Colonic mucosa (tissue), 4 donors: ENCODE measurements around the gene ERBB4. TPM values are rescaled to one million over a fixed set of nuclear protein-coding genes. Genes with fewer than 3 reads are reported as not detected.

ENCODE experiments used
- DNase-seq: peaks from one replicate; pipeline ENCODE4 v3.0.0-alpha.2; 2020
- H3K27ac ChIP-seq: fragments of 200-600 bp; one replicate; pipeline ENCODE4 v1.8.0; 2021
- H3K27me3 ChIP-seq: fragments of 200-600 bp; one replicate; pipeline ENCODE4 v1.8.0; 2021
- H3K36me3 ChIP-seq: fragments of 200-600 bp; one replicate; pipeline ENCODE4 v1.8.0; 2021
- H3K4me1 ChIP-seq: fragments of 200-600 bp; one replicate; pipeline ENCODE4 v1.8.0; 2021; ENCODE audit warnings: mild to moderate bottlenecking
- H3K4me3 ChIP-seq: fragments of 200-600 bp; one replicate; pipeline ENCODE4 v1.8.0; 2021
- H3K9ac ChIP-seq, 2 donors: one replicate each; pipeline ENCODE4 v1.7.0; 2013; ENCODE audit warnings: control low read depth in 2 of 2, low read depth in 2 of 2, low read length in 2 of 2
- H3K9me3 ChIP-seq: fragments of 200-600 bp; one replicate; pipeline ENCODE4 v1.8.0; 2021
- intact Hi-C: fragments of 100-400 bp; cut with DNase I; formaldehyde crosslinking; loops from one replicate; pipeline ENCODE4 v1.14.1; 2022
- total RNA-seq, 2 donors: library from RNA; stranded (reverse); fragmentation: NEBNext Ultra II Directional in 1 of 2; extraction: Animal tissue kit (Norgen Biotek cat#: 25700) in 1 of 2; gene quantifications; one replicate each; pipeline ENCODE4 v1.2.1, GENCODE V29; 2021
- TF ChIP-seq, protein P1 (sequence below): fragments of 200-600 bp; IDR thresholded peaks from one replicate; pipeline ENCODE4 v1.8.0; 2022; ENCODE audit warnings: antibody characterized with exemption, mild to moderate bottlenecking
- donor health status: healthy.
- donor health status: DM: no; HTN: no; CAD: no.
- donor health status: DM: no; HTN: no; CAD: no.

ERBB4 gene
- total RNA-seq, 2 donors from 2014 or later: 0.05 to 0.07 TPM

DNA sequence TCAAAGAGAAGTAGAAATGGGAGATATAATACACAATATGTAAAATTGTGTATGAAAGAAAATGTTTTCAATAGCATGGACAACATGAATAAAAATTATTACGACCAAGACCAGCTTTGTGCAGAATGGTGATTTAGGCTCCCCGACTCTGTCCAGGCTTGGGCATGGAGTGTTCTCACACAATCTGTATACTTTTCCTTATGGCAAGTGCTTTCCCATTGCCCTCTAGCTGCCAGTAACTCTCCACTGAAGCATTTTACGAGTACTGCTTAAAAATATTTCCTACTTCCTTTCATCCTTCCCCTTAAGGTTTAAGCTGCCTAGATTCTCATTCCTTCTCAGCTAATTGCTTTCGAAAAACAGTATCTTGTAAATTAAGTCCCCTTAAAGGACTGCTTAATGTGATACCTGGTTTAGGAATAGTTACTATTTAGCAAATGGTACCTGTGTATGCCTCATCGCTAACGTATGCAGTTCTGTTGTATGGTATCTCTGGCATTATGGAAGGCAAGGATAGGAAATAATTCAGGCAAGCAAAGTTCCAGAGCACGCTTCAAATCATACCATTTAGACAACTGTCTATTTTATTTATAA is 714.6 kb downstream of the ERBB4 start:
- Histone ChIP-seq H3K36me3 (no peaks in the 10 kb centered on the region), H3K9me3 (no peaks in the 10 kb centered on the region), H3K27me3 (no peaks in the 10 kb centered on the region), H3K4me1 (no peaks in the 10 kb centered on the region), H3K4me3 (no peak overlapping the region), H3K9ac (no peak overlapping the region), H3K27ac (no peak overlapping the region)
- TF ChIP-seq, protein P1, sequence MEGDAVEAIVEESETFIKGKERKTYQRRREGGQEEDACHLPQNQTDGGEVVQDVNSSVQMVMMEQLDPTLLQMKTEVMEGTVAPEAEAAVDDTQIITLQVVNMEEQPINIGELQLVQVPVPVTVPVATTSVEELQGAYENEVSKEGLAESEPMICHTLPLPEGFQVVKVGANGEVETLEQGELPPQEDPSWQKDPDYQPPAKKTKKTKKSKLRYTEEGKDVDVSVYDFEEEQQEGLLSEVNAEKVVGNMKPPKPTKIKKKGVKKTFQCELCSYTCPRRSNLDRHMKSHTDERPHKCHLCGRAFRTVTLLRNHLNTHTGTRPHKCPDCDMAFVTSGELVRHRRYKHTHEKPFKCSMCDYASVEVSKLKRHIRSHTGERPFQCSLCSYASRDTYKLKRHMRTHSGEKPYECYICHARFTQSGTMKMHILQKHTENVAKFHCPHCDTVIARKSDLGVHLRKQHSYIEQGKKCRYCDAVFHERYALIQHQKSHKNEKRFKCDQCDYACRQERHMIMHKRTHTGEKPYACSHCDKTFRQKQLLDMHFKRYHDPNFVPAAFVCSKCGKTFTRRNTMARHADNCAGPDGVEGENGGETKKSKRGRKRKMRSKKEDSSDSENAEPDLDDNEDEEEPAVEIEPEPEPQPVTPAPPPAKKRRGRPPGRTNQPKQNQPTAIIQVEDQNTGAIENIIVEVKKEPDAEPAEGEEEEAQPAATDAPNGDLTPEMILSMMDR: no peak
- no peak for DNase-seq
- intact Hi-C loops: no loop called here

DNA sequence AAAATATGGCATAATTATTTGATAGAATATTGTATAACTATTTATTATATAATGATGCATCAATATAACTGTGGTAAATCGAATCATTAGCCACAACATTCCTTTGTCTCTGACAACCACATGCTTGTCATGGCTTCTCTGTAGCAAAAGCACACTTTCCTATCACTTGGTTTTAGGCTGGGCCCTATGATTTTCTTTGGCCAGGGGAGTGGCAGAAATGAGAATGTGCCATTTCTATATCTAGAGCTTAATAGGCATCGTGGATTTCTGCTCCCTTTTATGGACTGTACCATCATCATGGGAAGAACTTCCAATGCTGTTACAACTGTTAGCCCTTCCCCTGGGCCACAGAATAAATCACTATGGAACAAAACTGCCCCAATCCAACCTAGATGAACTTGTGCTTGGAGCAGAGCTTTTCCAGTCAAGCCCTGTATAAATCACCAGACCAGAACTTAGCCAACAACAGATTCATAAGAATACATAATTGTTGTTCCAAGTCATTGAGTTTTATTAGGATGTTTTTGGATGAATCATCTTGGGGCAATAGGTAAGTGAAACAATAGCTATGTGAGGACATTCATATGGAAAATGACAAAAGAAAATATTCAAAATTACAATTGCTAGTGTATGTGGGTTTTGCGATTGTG is 715.8 kb downstream of the ERBB4 start:
- H3K27me3 ChIP-seq: no peaks in the 10 kb centered on the region
- H3K4me3 ChIP-seq: no peak overlapping the region
- H3K27ac ChIP-seq: no peak overlapping the region
- no peak for DNase-seq
- no peaks in the 10 kb centered on the region for H3K36me3 ChIP-seq
- no peak overlapping the region for H3K9ac ChIP-seq
- H3K4me1 ChIP-seq: no peaks in the 10 kb centered on the region
- TF ChIP-seq, protein P1: no peak
- H3K9me3 ChIP-seq: no peaks in the 10 kb centered on the region
- intact Hi-C loops: no loop called here

DNA sequence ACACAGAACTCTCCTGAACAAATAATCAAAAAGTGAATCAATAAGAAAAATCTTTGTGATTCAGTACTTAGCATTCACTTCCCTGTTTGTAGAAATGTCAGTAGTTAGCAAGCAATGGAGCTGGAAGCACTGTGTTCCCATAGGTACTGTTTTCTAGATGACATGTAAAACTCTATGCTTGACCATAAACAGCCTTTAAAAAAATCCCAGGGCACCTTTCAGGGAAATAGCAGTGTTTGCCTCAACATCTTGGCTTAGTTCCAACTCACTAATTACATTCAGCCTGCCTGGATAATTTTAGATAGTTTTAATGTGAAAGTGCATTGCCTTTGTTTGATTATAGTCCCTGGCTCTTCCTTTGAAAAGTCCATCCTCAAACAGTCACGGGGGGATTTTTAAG is 721.8 kb downstream of the ERBB4 start:
- no peaks in the 10 kb centered on the region for H3K9me3 ChIP-seq
- no peak overlapping the region for H3K27ac ChIP-seq
- TF ChIP-seq, protein P1: no peak
- H3K27me3 ChIP-seq: no peaks in the 10 kb centered on the region
- H3K4me3 ChIP-seq: no peak overlapping the region
- no peak for DNase-seq
- intact Hi-C loops: no loop called here
- no peaks in the 10 kb centered on the region for H3K4me1 ChIP-seq
- no peak overlapping the region for H3K9ac ChIP-seq
- H3K36me3 ChIP-seq: no peaks in the 10 kb centered on the region

DNA sequence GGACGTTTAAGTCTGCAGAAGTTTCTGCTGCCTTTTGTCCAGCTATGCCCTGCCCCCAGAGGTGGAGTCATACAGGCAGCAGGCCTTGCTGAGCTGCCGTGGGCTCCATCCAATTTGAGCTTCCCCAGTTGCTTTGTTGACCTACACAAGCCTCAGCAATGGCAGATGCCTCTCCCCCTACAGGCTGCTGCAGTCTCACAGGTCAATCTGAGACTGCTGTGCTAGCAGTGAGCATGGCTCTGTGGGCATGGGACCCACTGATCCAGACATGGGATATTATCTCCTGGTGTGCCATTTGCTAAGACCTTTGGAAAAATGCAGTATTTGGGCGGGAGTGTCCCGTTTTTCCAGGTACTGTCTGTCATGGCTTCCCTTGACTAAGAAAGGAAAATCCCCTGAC is 726.0 kb downstream of the ERBB4 start:
- no peaks in the 10 kb centered on the region for H3K36me3 ChIP-seq
- no peak overlapping the region for H3K9ac ChIP-seq
- no peak overlapping the region for H3K27ac ChIP-seq
- intact Hi-C loops: no loop called here
- TF ChIP-seq, protein P1: no peak
- no peak overlapping the region for H3K4me3 ChIP-seq
- H3K4me1 ChIP-seq: no peaks in the 10 kb centered on the region
- DNase-seq: no peak
- no peaks in the 10 kb centered on the region for H3K27me3 ChIP-seq
- H3K9me3 ChIP-seq: no peaks in the 10 kb centered on the region

DNA sequence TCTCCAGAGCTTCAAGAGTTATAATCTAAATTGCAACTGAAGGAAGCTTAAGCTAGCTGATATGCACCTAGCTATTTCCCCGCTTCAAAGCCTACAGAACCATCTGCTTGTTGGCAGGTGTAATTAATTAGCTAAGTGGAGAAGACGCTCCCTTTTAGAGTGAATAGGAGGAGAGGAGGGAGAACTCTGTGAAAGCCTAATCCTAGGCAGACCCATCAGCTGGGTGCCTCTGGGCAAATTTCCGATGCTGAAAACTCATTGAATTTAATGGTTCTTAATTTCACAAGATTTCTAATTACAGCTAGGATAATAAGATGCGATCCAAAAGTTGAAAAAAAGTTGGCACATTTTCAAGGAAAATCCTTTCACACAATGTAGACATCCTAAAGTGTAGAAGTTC is 735.9 kb downstream of the ERBB4 start:
- TF ChIP-seq, protein P1: no peak

More for the DNA sequence above, 735.9 kb downstream of the ERBB4 start:
- intact Hi-C loops: no loop called here
- no peak overlapping the region for H3K9ac ChIP-seq
- DNase-seq: no peak
- H3K4me3 ChIP-seq: no peak overlapping the region
- no peaks in the 10 kb centered on the region for H3K27me3 ChIP-seq
- no peaks in the 10 kb centered on the region for H3K9me3 ChIP-seq
- no peak overlapping the region for H3K27ac ChIP-seq
- no peaks in the 10 kb centered on the region for H3K36me3 ChIP-seq
- H3K4me1 ChIP-seq: no peaks in the 10 kb centered on the region
